KBM-7 (cell line): ENCODE measurements around the gene ACOT8.
"Not testable (repeated sequence)": the region's sequence is repeated elsewhere in the genome, so short reads cannot be mapped to it uniquely, and the experiment has no call there.

Source experiments
- DNase-seq: peaks from one replicate; pipeline ENCODE4 v3.0.0-alpha.2; 2015
- in situ Hi-C: fragments of 300-500 bp; cut with MboI; formaldehyde crosslinking; loops from 2 replicates; pipeline ENCODE4 v1.14.3; 2020; ENCODE audit warnings: low sequenced_read_pairs, low pct_unique_long_range_greater_than_20kb, mixed read lengths

ACOT8 gene

GRCh38 chr20:45834797-45835161 is 22.4 kb downstream of the ACOT8 start:
- in situ Hi-C loops = no loop called here
- no peak for DNase-seq

- in situ Hi-C loops = no loop called here
- DNase-seq = peak; percentile 40
Observed at GRCh38 chr20:45833883-45834796, 23.1 kb downstream of the ACOT8 start.

- peak; percentile 50 for DNase-seq
- in situ Hi-C loops = no loop called here
Observed at GRCh38 chr20:45833030-45833882, 23.9 kb downstream of the ACOT8 start, which contains the start of gene SNX21. Gene SNX21 (plus strand): TSS chr20:45833799. CDS start chr20:45833920, 121 bp downstream.

- no peak for DNase-seq
- in situ Hi-C loops = no loop called here
Observed at GRCh38 chr20:45832619-45833018, 24.6 kb downstream of the ACOT8 start.

- in situ Hi-C loops = loop anchor here (10.0 kb wide), 1 partner anchor 125 kb away; no protein-coding TSS in a partner anchor
- not testable (repeated sequence) for DNase-seq
Observed at GRCh38 chr20:45829673-45830106, 27.5 kb downstream of the ACOT8 start.

- in situ Hi-C loops = loop anchor here (10.0 kb wide), 1 partner anchor 126 kb away; no protein-coding TSS in a partner anchor
Observed at GRCh38 chr20:45828589-45828988, 28.6 kb downstream of the ACOT8 start.

GRCh38 chr20:45827712-45828111 is 29.5 kb downstream of the ACOT8 start:
- in situ Hi-C loops = loop anchor here (10.0 kb wide), 1 partner anchor 127 kb away; no protein-coding TSS in a partner anchor
- no peak for DNase-seq

More at GRCh38 chr20:45828589-45828988, 28.6 kb downstream of the ACOT8 start:
- DNase-seq = no peak

GRCh38 chr20:45827030-45827652 is 30.1 kb downstream of the ACOT8 start, which contains the start of gene TNNC2:
Gene TNNC2 (minus strand): TSS chr20:45827312. CDS start chr20:45827248, 64 bp downstream.
- DNase-seq = no peak
- in situ Hi-C loops = loop anchor here (10.0 kb wide), 1 partner anchor 128 kb away; no protein-coding TSS in a partner anchor

- in situ Hi-C loops = loop anchor here (10.0 kb wide), 1 partner anchor 128 kb away; no protein-coding TSS in a partner anchor
Observed at GRCh38 chr20:45826381-45827019, 30.7 kb downstream of the ACOT8 start.

GRCh38 chr20:45823949-45824835 is 33.0 kb downstream of the ACOT8 start:
- DNase-seq = peak; percentile 30
- in situ Hi-C loops = loop anchor here (10.0 kb wide), 1 partner anchor 131 kb away; no protein-coding TSS in a partner anchor

More at GRCh38 chr20:45826381-45827019, 30.7 kb downstream of the ACOT8 start:
- no peak for DNase-seq

- in situ Hi-C loops = loop anchor here (10.0 kb wide), 1 partner anchor 132 kb away; no protein-coding TSS in a partner anchor
- DNase-seq = no peak
Observed at GRCh38 chr20:45822857-45823256, 34.3 kb downstream of the ACOT8 start.

- in situ Hi-C loops = loop anchor here (10.0 kb wide), 1 partner anchor 133 kb away; no protein-coding TSS in a partner anchor
- no peak for DNase-seq
Observed at GRCh38 chr20:45821947-45822346, 35.2 kb downstream of the ACOT8 start.

- in situ Hi-C loops = no loop called here
- no peak for DNase-seq
Observed at GRCh38 chr20:45819466-45819865, 37.7 kb downstream of the ACOT8 start.

GRCh38 chr20:45818239-45818638 is 39.0 kb downstream of the ACOT8 start:
- in situ Hi-C loops = no loop called here
- no peak for DNase-seq

GRCh38 chr20:45817376-45818194 is 39.6 kb downstream of the ACOT8 start:
- no peak for DNase-seq
- in situ Hi-C loops = no loop called here

GRCh38 chr20:45816951-45817350 is 40.2 kb downstream of the ACOT8 start:
- in situ Hi-C loops = no loop called here
- no peak for DNase-seq
